Measurements from ENCODE around the gene SLC26A1. TPM values are rescaled to one million over a fixed set of nuclear protein-coding genes. Genes with fewer than 3 reads are reported as not detected.

Gene SLC26A1
- total RNA-seq, 6 experiments from 2014 or later = 9.6 to 30.9 (median 23.0) TPM

- H3K4me1 ChIP-seq = peaks cover 0 to 39% (median 15%) of the 10 kb centered on the region in 4 donors
- ATAC-seq = no peak
- peaks cover 0 to 17% (median 4%) of the 10 kb centered on the region in 4 donors for H3K36me3 ChIP-seq
- DNase-seq = peak in 1 of 3 donors; percentile 22
- H3K27ac ChIP-seq = no peak overlapping the region
- TF ChIP-seq POLR2A (IDR thresholded peaks at IDR 0.05) = no peak
- TF ChIP-seq CTCF (IDR thresholded peaks at IDR 0.05) = no peak
- no peaks in the 10 kb centered on the region for H3K27me3 ChIP-seq
- H3K4me3 ChIP-seq = no peak overlapping the region
- WGBS (ENCODE audit: insufficient coverage, low coverage, low lambda C conversion rate, missing lambda C conversion rate) = 87% methylated on average over 3 of the region's 58 CpGs
- intact Hi-C loops (cut with DNase I) = no loop called here
- H3K9me3 ChIP-seq = no peaks in the 10 kb centered on the region
Measured at GRCh38 chr4:989722-990471, 3.3 kb downstream of the SLC26A1 start.

- intact Hi-C loops (cut with DNase I) = no loop called here
- WGBS (ENCODE audit: insufficient coverage, low coverage, low lambda C conversion rate, missing lambda C conversion rate) = no CpG with 5 or more reads among the region's 69 CpGs
- TF ChIP-seq POLR2A (IDR thresholded peaks at IDR 0.05) (no peak), CTCF (IDR thresholded peaks at IDR 0.05) (no peak)
- Histone ChIP-seq H3K9me3 (no peaks in the 10 kb centered on the region), H3K36me3 (peaks cover 0 to 17% (median 4%) of the 10 kb centered on the region in 4 donors), H3K27me3 (no peaks in the 10 kb centered on the region), H3K27ac (no peak overlapping the region), H3K4me3 (no peak overlapping the region), H3K4me1 (peaks cover 0 to 31% (median 13%) of the 10 kb centered on the region in 4 donors)
- ATAC-seq (no peak), DNase-seq (no peak)
Measured at GRCh38 chr4:988726-989721, 4.2 kb downstream of the SLC26A1 start.

GRCh38 chr4:987624-988513 lies 5.3 kb downstream of the SLC26A1 start:
- peak overlapping the region in 2 of 3 donors; percentile 2 to 81 for H3K27ac ChIP-seq
- peaks cover 0 to 17% (median 4%) of the 10 kb centered on the region in 4 donors for H3K36me3 ChIP-seq
- no peaks in the 10 kb centered on the region for H3K9me3 ChIP-seq
- intact Hi-C loops (cut with DNase I) = no loop called here
- no peak for TF ChIP-seq POLR2A (IDR thresholded peaks at IDR 0.05)
- TF ChIP-seq CTCF (IDR thresholded peaks at IDR 0.05) = no peak
- DNase-seq = no peak
- H3K4me3 ChIP-seq = peak overlapping the region; percentile 58 to 80 (median 72)
- H3K4me1 ChIP-seq = peaks cover 0 to 29% (median 13%) of the 10 kb centered on the region in 4 donors
- WGBS (ENCODE audit: insufficient coverage, low coverage, low lambda C conversion rate, missing lambda C conversion rate) = 31% methylated on average over 17 of the region's 37 CpGs
- H3K27me3 ChIP-seq = no peaks in the 10 kb centered on the region
- ATAC-seq = no peak
